C4-2B (cell line): ENCODE measurements around the gene GLCCI1.

Experiments used
- H3K27ac ChIP-seq: fragments of 450-650 bp; 2 replicates; pipeline ENCODE4 v1.5.1; 2017
- CTCF ChIP-seq: fragments of 450-650 bp; conservative IDR thresholded peaks from 2 replicates; pipeline ENCODE4 v1.5.1; 2017; ENCODE audit warnings: mild to moderate bottlenecking
- ZFX ChIP-seq: fragments of 450-650 bp; IDR thresholded peaks from 2 replicates; pipeline ENCODE4 v1.6.1; 2017

The GLCCI1 gene

GRCh38 chr7:8113184-8113583 lies 144.6 kb downstream of the GLCCI1 start:
- TF ChIP-seq ZFX (no peak), CTCF (no peak)
- H3K27ac ChIP-seq, result no peak overlapping the region

GRCh38 chr7:8114175-8114574 lies 145.6 kb downstream of the GLCCI1 start:
- no peak overlapping the region for H3K27ac ChIP-seq
- TF ChIP-seq CTCF (no peak), ZFX (no peak)

DNA sequence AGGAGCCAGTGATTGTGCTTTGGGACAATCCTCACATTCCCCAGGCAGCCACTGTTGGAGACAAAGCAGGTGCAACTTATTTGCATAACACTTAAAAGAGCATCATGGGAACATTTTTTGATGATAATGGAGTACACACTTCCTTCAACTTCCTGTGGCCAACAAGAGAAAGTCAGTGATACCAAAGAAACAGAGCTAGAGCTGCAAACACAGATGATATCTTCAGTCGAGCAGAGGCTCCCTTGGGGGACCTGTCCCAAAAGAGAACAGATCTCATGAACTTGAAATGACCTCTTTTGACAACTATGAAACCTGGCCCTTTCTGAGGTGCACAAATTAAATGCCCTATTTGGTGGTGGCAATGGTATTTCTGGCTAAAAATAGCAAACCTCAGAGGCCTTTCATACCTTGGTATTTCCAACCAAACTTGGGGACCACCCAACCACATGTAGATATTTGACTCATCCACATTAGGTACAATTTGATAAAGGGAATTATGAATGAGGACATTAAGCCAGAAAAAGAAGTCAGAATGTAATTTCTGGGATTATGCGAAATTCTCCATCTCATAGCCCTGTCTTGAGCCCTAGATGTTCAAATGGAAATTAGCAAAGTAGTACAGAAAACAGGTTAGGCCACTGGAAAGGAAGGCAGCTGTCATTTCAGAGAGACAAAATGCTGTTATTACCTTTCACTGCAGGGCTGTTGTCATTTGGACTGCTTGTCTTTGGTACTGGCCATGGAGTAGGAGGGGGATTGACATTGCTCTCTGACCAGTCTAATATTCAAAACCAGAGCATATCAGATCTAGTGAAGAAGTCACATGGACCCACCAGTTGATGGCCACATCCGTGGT lies 147.2 kb downstream of the GLCCI1 start:
- H3K27ac ChIP-seq, result no peak overlapping the region
- no peak for TF ChIP-seq CTCF
- TF ChIP-seq ZFX, result no peak

GRCh38 chr7:8117195-8117594 lies 148.6 kb downstream of the GLCCI1 start:
- no peak overlapping the region for H3K27ac ChIP-seq
- TF ChIP-seq CTCF (no peak), ZFX (no peak)

- no peak overlapping the region for H3K27ac ChIP-seq
- TF ChIP-seq CTCF, result no peak
- TF ChIP-seq ZFX, result no peak
Measured at GRCh38 chr7:8119262-8119661, 150.7 kb downstream of the GLCCI1 start.

DNA sequence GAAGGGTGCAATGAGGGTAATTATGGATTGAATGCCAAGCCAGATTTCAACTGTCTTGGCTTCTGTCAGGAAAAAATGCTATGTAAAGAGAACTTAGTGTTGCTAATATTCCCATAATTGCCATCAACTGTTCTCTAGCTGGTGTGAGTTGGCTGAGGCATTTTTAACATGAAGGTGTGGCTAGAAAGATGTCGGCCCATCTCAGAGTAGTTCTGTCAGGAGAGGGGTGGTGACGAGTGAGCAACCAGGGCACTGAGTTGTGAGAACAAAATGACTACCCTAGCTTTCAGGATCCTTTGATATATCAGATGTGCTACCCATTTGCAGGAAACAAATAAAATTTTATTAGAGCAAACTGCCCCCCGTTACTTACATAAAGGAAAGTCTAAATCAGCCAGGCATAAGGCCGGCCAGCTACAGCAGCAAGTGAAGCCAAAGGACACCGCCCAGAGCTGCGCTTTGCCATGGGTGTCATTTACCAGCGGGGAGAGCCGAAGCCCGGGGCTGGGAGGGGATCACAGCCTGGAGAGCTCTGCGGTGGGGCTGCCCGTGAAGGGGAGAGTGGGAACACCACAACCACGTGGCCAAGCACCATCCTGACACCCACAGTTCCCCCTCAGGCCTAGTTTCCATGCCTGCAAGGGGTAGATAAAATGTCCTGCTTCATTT lies 151.9 kb downstream of the GLCCI1 start:
- TF ChIP-seq ZFX (no peak), CTCF (no peak)
- no peak overlapping the region for H3K27ac ChIP-seq

- H3K27ac ChIP-seq, result no peak overlapping the region
- TF ChIP-seq CTCF (no peak), ZFX (no peak)
Measured at GRCh38 chr7:8121243-8121642, 152.6 kb downstream of the GLCCI1 start.
